Thyroid gland (tissue), 4 donors: ENCODE measurements around the gene TIAM1.

Source experiments
- CTCF ChIP-seq, 6 experiments: fragments of 200-600 bp in 3 of 6; fragments of 450-650 bp in 3 of 6; sonication (generic) in 3 of 6; IDR thresholded peaks; one replicate each; pipeline ENCODE4 v1.5.1; 2016 to 2019; ENCODE audit warnings: antibody characterized with exemption in 6 of 6, mild to moderate bottlenecking in 2 of 6, inconsistent platforms in 1 of 6, moderate library complexity in 1 of 6
- POLR2A ChIP-seq, 2 donors: fragments of 450-650 bp; IDR thresholded peaks; one replicate each; pipeline ENCODE4 v1.6.1; 2017; ENCODE audit warnings: antibody characterized with exemption in 2 of 2, mild to moderate bottlenecking in 2 of 2, moderate library complexity in 1 of 2

- TF ChIP-seq POLR2A (IDR thresholded peaks at IDR 0.05) (no peak), CTCF (IDR thresholded peaks at IDR 0.05) (no peak)
Observed at GRCh38 chr21:31351960-31352359, 7.9 kb upstream of the TIAM1 start.
